ENCODE data around the gene CD38. TPM values are rescaled to one million over a fixed set of nuclear protein-coding genes. Genes with fewer than 3 reads are reported as not detected.

CD38 gene
- total and polyA plus RNA-seq, 4 donors: 3.2 to 9.4 (median 5.3) TPM

DNA sequence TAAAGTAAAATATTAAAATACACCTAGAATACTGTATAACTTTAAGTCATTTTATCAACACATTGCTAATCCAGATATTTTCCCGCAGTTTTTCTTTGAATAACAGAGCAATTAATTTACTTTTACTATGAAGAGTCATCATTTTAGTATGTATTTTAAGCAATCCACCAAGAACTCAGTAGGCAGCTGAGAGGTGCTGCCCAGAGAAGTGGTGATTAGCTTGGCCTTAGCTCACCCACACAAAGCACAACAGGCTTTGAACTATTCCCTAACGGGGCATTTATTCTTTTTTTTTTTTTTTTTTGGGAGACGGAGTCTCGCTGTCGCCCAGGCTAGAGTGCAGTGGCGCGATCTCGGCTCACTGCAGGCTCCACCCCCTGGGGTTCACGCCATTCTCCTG lies 74.4 kb downstream of the CD38 start:
- Histone ChIP-seq H3K27me3 (ENCODE audit: control insufficient read depth in 4 of 4, insufficient read depth in 4 of 4, low read length in 3 of 4) (no peaks in the 10 kb centered on the region), H3K36me3 (ENCODE audit: control insufficient read depth in 4 of 4, insufficient read depth in 3 of 4, low read depth in 1 of 4, low read length in 3 of 4) (no peaks in the 10 kb centered on the region), H3K4me3 (ENCODE audit: low read depth in 1 of 3, low read length in 3 of 3) (no peak overlapping the region), H3K9ac (ENCODE audit: low read depth in 1 of 2, low read length in 2 of 2) (no peak overlapping the region), H3K9me3 (ENCODE audit: control insufficient read depth in 4 of 4, low read length in 3 of 4) (no peaks in the 10 kb centered on the region), H3K27ac (ENCODE audit: low read depth in 1 of 2, low read length in 2 of 2) (no peak overlapping the region), H3K4me1 (ENCODE audit: control insufficient read depth in 4 of 4, insufficient read depth in 4 of 4, low read length in 3 of 4) (no peaks in the 10 kb centered on the region)
- DNase-seq (ENCODE audit: low spot score): no peak
- TF ChIP-seq JUND (IDR thresholded peaks at IDR 0.05) (no peak), TAF1 (conservative IDR thresholded peaks at IDR 0.05) (no peak)
- TF ChIP-seq, protein P1, sequence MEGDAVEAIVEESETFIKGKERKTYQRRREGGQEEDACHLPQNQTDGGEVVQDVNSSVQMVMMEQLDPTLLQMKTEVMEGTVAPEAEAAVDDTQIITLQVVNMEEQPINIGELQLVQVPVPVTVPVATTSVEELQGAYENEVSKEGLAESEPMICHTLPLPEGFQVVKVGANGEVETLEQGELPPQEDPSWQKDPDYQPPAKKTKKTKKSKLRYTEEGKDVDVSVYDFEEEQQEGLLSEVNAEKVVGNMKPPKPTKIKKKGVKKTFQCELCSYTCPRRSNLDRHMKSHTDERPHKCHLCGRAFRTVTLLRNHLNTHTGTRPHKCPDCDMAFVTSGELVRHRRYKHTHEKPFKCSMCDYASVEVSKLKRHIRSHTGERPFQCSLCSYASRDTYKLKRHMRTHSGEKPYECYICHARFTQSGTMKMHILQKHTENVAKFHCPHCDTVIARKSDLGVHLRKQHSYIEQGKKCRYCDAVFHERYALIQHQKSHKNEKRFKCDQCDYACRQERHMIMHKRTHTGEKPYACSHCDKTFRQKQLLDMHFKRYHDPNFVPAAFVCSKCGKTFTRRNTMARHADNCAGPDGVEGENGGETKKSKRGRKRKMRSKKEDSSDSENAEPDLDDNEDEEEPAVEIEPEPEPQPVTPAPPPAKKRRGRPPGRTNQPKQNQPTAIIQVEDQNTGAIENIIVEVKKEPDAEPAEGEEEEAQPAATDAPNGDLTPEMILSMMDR (IDR thresholded peaks at IDR 0.05; ENCODE audit: low read depth, low read length, missing input control): no peak
- WGBS: 90% methylated on average over 9 of the region's 9 CpGs

GRCh38 chr4:15853345-15853744 lies 75.2 kb downstream of the CD38 start:
- WGBS: 87% methylated on average over 5 of the region's 5 CpGs
- Histone ChIP-seq H3K4me3 (ENCODE audit: low read depth in 1 of 3, low read length in 3 of 3) (no peak overlapping the region), H3K27ac (ENCODE audit: low read depth in 1 of 2, low read length in 2 of 2) (no peak overlapping the region), H3K9me3 (ENCODE audit: control insufficient read depth in 4 of 4, low read length in 3 of 4) (no peaks in the 10 kb centered on the region), H3K36me3 (ENCODE audit: control insufficient read depth in 4 of 4, insufficient read depth in 3 of 4, low read depth in 1 of 4, low read length in 3 of 4) (no peaks in the 10 kb centered on the region), H3K9ac (ENCODE audit: low read depth in 1 of 2, low read length in 2 of 2) (no peak overlapping the region), H3K27me3 (ENCODE audit: control insufficient read depth in 4 of 4, insufficient read depth in 4 of 4, low read length in 3 of 4) (no peaks in the 10 kb centered on the region), H3K4me1 (ENCODE audit: control insufficient read depth in 4 of 4, insufficient read depth in 4 of 4, low read length in 3 of 4) (no peaks in the 10 kb centered on the region)
- no peak for TF ChIP-seq YY1 (IDR thresholded peaks at IDR 0.05)
- no peak for TF ChIP-seq ZBTB33 (IDR thresholded peaks at IDR 0.05)
- TF ChIP-seq, protein P1 (IDR thresholded peaks at IDR 0.05; ENCODE audit: low read depth, low read length, missing input control): no peak
- TF ChIP-seq HNF4A (conservative IDR thresholded peaks at IDR 0.05): no peak
- TF ChIP-seq TAF1 (conservative IDR thresholded peaks at IDR 0.05): no peak
- no peak for TF ChIP-seq MAX (IDR thresholded peaks at IDR 0.05)
- no peak for TF ChIP-seq SP1 (IDR thresholded peaks at IDR 0.05)
- no peak for TF ChIP-seq NR2F2 (IDR thresholded peaks at IDR 0.05)
- TF ChIP-seq RXRA (IDR thresholded peaks at IDR 0.05): no peak
- no peak for TF ChIP-seq GABPA (IDR thresholded peaks at IDR 0.05 in 1 of 2, conservative IDR thresholded peaks at IDR 0.05 in 1 of 2)
- no peak for TF ChIP-seq ATF3 (IDR thresholded peaks at IDR 0.05)
- no peak for DNase-seq (ENCODE audit: low spot score)
